GM12892 (cell line): ENCODE measurements around the gene NDUFAB1.

Experiments
- DNase-seq: peaks from one replicate; pipeline ENCODE4 v3.0.0; 2011; ENCODE audit not compliant: insufficient read length
- FAIRE-seq: peaks from 2 replicates; lab custom pipeline; 2011; peaks lifted over from hg19 to GRCh38; lab: Jason Lieb, UNC
- POLR2A ChIP-seq: IDR thresholded peaks from 2 replicates; pipeline ENCODE4 v1.6.1; 2011; ENCODE audit warnings: low read depth, low read length, control low read depth
- POLR2AphosphoS5 ChIP-seq: IDR thresholded peaks from 2 replicates; pipeline ENCODE4 v1.6.1; 2011; ENCODE audit warnings: low read depth, low read length, control low read depth
- TAF1 ChIP-seq: IDR thresholded peaks from 2 replicates; pipeline ENCODE4 v1.6.1; 2011; ENCODE audit warnings: low read depth, mild to moderate bottlenecking, control low read depth, low read length, borderline replicate concordance

Gene NDUFAB1

GRCh38 chr16:23579371-23579770 lies 16.7 kb downstream of the NDUFAB1 start:
- TF ChIP-seq POLR2AphosphoS5 (no peak), TAF1 (no peak), POLR2A (no peak)
- no peak for DNase-seq
- no peak for FAIRE-seq

- no peak for FAIRE-seq
- TF ChIP-seq TAF1, result no peak
- no peak for TF ChIP-seq POLR2A
- TF ChIP-seq POLR2AphosphoS5, result no peak
- no peak for DNase-seq
Observed at GRCh38 chr16:23578101-23578830, 17.9 kb downstream of the NDUFAB1 start.

GRCh38 chr16:23577493-23577892 lies 18.6 kb downstream of the NDUFAB1 start:
- FAIRE-seq (no peak), DNase-seq (no peak)
- no peak for TF ChIP-seq POLR2A
- TF ChIP-seq TAF1, result no peak
- TF ChIP-seq POLR2AphosphoS5, result no peak

- no peak for FAIRE-seq
- no peak for TF ChIP-seq POLR2A
- no peak for TF ChIP-seq POLR2AphosphoS5
- no peak for TF ChIP-seq TAF1
- no peak for DNase-seq
Observed at GRCh38 chr16:23575834-23576233, 20.3 kb downstream of the NDUFAB1 start.

- no peak for TF ChIP-seq POLR2A
- FAIRE-seq, result no peak
- DNase-seq, result no peak
Observed at GRCh38 chr16:23573817-23574216, 22.3 kb downstream of the NDUFAB1 start.

- TF ChIP-seq POLR2AphosphoS5 (no peak), POLR2A (no peak), TAF1 (no peak)
- DNase-seq (no peak), FAIRE-seq (no peak)
Observed at GRCh38 chr16:23572394-23572793, 23.7 kb downstream of the NDUFAB1 start.

- DNase-seq, result no peak
- FAIRE-seq, result no peak
- TF ChIP-seq POLR2AphosphoS5 (no peak), TAF1 (no peak), POLR2A (no peak)
Observed at GRCh38 chr16:23571895-23572294, 24.2 kb downstream of the NDUFAB1 start.

- DNase-seq (no peak), FAIRE-seq (no peak)
- TF ChIP-seq POLR2A, result no peak
- TF ChIP-seq TAF1, result no peak
- TF ChIP-seq POLR2AphosphoS5, result no peak
Observed at GRCh38 chr16:23570992-23571632, 25.0 kb downstream of the NDUFAB1 start.

GRCh38 chr16:23567602-23568001 lies 28.5 kb downstream of the NDUFAB1 start:
- no peak for FAIRE-seq
- no peak for TF ChIP-seq TAF1
- no peak for TF ChIP-seq POLR2A
- no peak for TF ChIP-seq POLR2AphosphoS5
- DNase-seq, result no peak

- TF ChIP-seq POLR2A, result no peak
- no peak for TF ChIP-seq POLR2AphosphoS5
- DNase-seq, result no peak
- FAIRE-seq, result no peak
Observed at GRCh38 chr16:23566724-23567123, 29.4 kb downstream of the NDUFAB1 start.

GRCh38 chr16:23564575-23565363 lies 31.3 kb downstream of the NDUFAB1 start:
- DNase-seq (no peak), FAIRE-seq (no peak)
- TF ChIP-seq POLR2AphosphoS5 (no peak), TAF1 (no peak)
